Measurements from ENCODE around the gene CRYBA2.

CRYBA2 gene

DNA sequence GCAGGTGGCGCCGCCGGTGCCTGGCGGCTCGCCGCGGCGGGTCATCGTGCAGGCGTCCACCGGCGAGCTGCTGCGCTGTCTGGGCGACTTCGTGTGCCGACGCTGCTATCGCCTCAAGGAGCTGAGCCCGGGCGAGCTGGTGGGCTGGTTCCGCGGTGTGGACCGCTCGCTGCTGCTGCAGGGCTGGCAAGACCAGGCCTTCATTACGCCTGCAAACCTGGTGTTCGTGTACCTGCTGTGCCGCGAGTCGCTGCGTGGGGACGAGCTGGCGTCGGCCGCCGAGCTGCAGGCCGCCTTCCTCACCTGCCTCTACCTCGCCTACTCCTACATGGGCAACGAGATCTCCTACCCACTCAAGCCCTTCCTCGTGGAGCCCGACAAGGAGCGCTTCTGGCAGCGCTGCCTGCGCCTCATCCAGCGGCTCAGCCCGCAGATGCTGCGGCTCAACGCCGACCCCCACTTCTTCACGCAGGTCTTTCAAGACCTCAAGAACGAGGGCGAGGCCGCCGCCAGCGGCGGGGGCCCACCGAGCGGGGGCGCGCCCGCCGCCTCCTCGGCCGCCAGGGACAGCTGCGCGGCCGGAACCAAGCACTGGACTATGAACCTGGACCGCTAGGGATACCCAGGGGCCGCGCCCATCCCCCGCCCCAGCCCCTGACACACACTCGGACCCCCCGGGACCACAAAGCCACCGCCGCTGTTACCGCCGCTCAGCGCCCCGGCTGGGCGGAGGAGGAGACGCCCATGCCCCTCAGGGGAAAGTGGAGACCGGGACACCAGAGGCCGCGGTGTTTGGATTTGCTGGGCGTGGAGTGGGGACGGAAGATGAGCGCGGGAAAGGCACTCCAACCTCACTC is 32.7 kb downstream of the CRYBA2 start:
- Histone ChIP-seq H3K36me3 (ENCODE audit: insufficient read depth, low read length) (no peaks in the 10 kb centered on the region), H3K9ac (ENCODE audit: low read length) (no peak overlapping the region), H3K79me2 (ENCODE audit: insufficient read depth, low read length) (no peaks in the 10 kb centered on the region), H3K9me2 (ENCODE audit: low read depth, low read length) (no peaks in the 10 kb centered on the region), H4K20me1 (ENCODE audit: insufficient read depth, low read length) (no peaks in the 10 kb centered on the region), H3K9me3 (ENCODE audit: low read length) (no peaks in the 10 kb centered on the region), H3K4me2 (ENCODE audit: low read length) (no peak overlapping the region), H3F3A (ENCODE audit: insufficient read depth, low read length) (no peaks in the 10 kb centered on the region), H2AFZ (ENCODE audit: low read length) (no peak overlapping the region), H3K4me3 (ENCODE audit: low read depth, low read length, poor library complexity, severe bottlenecking) (no peak overlapping the region), H3K27me3 (ENCODE audit: insufficient read depth, low read length) (no peaks in the 10 kb centered on the region), H3K27ac (ENCODE audit: low read depth, low read length, poor library complexity, severe bottlenecking) (no peak overlapping the region), H3K4me1 (ENCODE audit: insufficient read depth, low read length, severe bottlenecking) (peaks cover 3% of the 10 kb centered on the region)
- TF ChIP-seq, protein P1, sequence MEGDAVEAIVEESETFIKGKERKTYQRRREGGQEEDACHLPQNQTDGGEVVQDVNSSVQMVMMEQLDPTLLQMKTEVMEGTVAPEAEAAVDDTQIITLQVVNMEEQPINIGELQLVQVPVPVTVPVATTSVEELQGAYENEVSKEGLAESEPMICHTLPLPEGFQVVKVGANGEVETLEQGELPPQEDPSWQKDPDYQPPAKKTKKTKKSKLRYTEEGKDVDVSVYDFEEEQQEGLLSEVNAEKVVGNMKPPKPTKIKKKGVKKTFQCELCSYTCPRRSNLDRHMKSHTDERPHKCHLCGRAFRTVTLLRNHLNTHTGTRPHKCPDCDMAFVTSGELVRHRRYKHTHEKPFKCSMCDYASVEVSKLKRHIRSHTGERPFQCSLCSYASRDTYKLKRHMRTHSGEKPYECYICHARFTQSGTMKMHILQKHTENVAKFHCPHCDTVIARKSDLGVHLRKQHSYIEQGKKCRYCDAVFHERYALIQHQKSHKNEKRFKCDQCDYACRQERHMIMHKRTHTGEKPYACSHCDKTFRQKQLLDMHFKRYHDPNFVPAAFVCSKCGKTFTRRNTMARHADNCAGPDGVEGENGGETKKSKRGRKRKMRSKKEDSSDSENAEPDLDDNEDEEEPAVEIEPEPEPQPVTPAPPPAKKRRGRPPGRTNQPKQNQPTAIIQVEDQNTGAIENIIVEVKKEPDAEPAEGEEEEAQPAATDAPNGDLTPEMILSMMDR (IDR thresholded peaks at IDR 0.05; ENCODE audit: low read length) = no peak
- TF ChIP-seq EZH2 (IDR thresholded peaks at IDR 0.05; ENCODE audit: borderline replicate concordance, low read length) = no peak

DNA sequence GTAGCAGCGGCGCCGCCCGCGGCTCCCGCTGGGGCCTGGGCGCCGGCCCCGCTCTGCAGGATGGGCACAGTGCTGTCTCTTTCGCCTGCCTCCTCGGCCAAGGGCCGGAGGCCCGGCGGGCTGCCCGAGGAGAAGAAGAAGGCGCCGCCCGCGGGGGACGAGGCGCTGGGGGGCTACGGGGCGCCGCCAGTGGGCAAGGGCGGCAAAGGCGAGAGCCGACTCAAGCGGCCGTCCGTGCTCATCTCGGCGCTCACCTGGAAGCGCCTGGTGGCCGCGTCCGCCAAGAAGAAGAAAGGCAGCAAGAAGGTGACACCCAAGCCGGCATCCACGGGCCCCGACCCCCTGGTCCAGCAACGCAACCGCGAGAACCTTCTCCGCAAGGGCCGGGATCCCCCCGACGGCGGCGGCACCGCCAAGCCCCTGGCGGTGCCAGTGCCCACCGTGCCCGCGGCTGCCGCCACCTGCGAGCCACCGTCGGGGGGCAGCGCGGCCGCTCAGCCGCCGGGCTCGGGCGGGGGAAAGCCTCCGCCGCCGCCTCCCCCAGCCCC is 33.4 kb downstream of the CRYBA2 start:
- Histone ChIP-seq H3K4me2 (ENCODE audit: low read length) (peak overlapping the region; percentile 56), H3F3A (ENCODE audit: insufficient read depth, low read length) (no peaks in the 10 kb centered on the region), H3K4me3 (ENCODE audit: low read depth, low read length, poor library complexity, severe bottlenecking) (peak overlapping the region; percentile 53), H3K9me3 (ENCODE audit: low read length) (no peaks in the 10 kb centered on the region), H3K27me3 (ENCODE audit: insufficient read depth, low read length) (no peaks in the 10 kb centered on the region), H3K9ac (ENCODE audit: low read length) (peak overlapping the region; percentile 41; the same call in 1 of the 2 replicates), H3K9me2 (ENCODE audit: low read depth, low read length) (no peaks in the 10 kb centered on the region), H4K20me1 (ENCODE audit: insufficient read depth, low read length) (no peaks in the 10 kb centered on the region), H3K4me1 (ENCODE audit: insufficient read depth, low read length, severe bottlenecking) (peaks cover 3% of the 10 kb centered on the region), H3K27ac (ENCODE audit: low read depth, low read length, poor library complexity, severe bottlenecking) (no peak overlapping the region), H3K36me3 (ENCODE audit: insufficient read depth, low read length) (no peaks in the 10 kb centered on the region), H2AFZ (ENCODE audit: low read length) (no peak overlapping the region), H3K79me2 (ENCODE audit: insufficient read depth, low read length) (no peaks in the 10 kb centered on the region)
- TF ChIP-seq, protein P1 (IDR thresholded peaks at IDR 0.05; ENCODE audit: low read length) = no peak
- no peak for TF ChIP-seq EZH2 (IDR thresholded peaks at IDR 0.05; ENCODE audit: borderline replicate concordance, low read length)

DNA sequence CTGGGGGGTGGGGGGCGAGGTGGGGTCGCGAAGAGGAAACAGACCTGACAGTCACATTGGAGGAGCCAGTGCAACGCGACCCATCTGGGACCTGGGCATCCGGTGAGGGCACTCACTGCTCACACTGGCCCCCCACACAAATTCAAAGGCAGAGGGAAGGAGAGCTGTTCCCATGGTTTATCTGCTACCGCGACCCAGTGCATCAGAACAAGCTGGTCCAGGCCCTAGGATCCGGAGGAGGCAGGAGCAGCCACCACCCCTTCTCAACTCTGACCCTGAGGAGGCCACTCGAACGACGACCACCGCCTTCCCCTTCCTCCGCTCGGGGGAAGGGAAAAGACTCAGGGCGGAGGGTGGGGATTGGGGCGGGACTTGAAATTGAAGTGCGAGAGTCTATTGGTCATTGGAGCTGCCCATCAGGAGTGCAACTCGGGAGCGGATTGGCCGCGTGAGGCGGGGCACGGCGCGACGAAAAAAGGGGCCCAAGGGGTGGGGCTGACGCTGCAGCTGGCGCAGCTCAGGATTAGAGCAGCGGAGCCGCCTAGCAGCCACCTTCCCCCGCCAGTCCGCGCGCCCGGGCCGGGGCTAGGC is 34.0 kb downstream of the CRYBA2 start, which contains the start of gene CDK5R2:
CDK5R2 (plus strand) TSS at position 526 of the 591 bp plus-strand sequence. CDS start 155 bp downstream, outside the sequence.
- no peak within 1 kb of the TSS for H2AFZ ChIP-seq (ENCODE audit: low read length)
- peak within 1 kb of the TSS; percentile 41; the same call in 1 of the 2 replicates for H3K9ac ChIP-seq (ENCODE audit: low read length)
- H3K4me2 ChIP-seq (ENCODE audit: low read length) = peak within 1 kb of the TSS; percentile 56
- no peaks in the 10 kb centered on the region for H3K9me3 ChIP-seq (ENCODE audit: low read length)
- no peak within 1 kb of the TSS for H3K27ac ChIP-seq (ENCODE audit: low read depth, low read length, poor library complexity, severe bottlenecking)
- no peaks in the 10 kb centered on the region for H3K9me2 ChIP-seq (ENCODE audit: low read depth, low read length)
- no peaks in the 10 kb centered on the region for H3K27me3 ChIP-seq (ENCODE audit: insufficient read depth, low read length)
- no peaks in the 10 kb centered on the region for H4K20me1 ChIP-seq (ENCODE audit: insufficient read depth, low read length)
- TF ChIP-seq, protein P1 (IDR thresholded peaks at IDR 0.05; ENCODE audit: low read length) = no peak
- TF ChIP-seq EZH2 (IDR thresholded peaks at IDR 0.05; ENCODE audit: borderline replicate concordance, low read length) = no peak
- no peaks in the 10 kb centered on the region for H3K36me3 ChIP-seq (ENCODE audit: insufficient read depth, low read length)
- H3F3A ChIP-seq (ENCODE audit: insufficient read depth, low read length) = no peaks in the 10 kb centered on the region
- H3K79me2 ChIP-seq (ENCODE audit: insufficient read depth, low read length) = no peaks in the 10 kb centered on the region
- H3K4me1 ChIP-seq (ENCODE audit: insufficient read depth, low read length, severe bottlenecking) = peaks cover 3% of the 10 kb centered on the region
- H3K4me3 ChIP-seq (ENCODE audit: low read depth, low read length, poor library complexity, severe bottlenecking) = peak within 1 kb of the TSS; percentile 53

Data from OCI-LY1 (cell line).